Stimulated activated CD8-positive, alpha-beta memory T cell treated with anti-CD3 and anti-CD28 coated beads, Interleukin-4, amount 100 ng/mL, for 4 hours (primary cell): ENCODE data around the gene SLFNL1.

Experiments used
- DNase-seq, 2 donors: peaks; one replicate each; pipeline ENCODE4 v3.0.0-alpha.2; 2020; ENCODE audit warnings: low read depth in 2 of 2, low spot score in 1 of 2

Gene SLFNL1

GRCh38 chr1:40966417-40966816, 55.1 kb downstream of the SLFNL1 start:
- no peak for DNase-seq
